OCI-LY3 (cell line): ENCODE measurements around the gene TMEM222.

Experiments
- H2AFZ ChIP-seq: fragments of 200-600, 300-600 bp; shearing (Covaris generic); 2 replicates; pipeline ENCODE4 v1.6.0; 2014; ENCODE audit warnings: antibody characterized with exemption, low read depth, low read length
- H3K27ac ChIP-seq: fragments of 200-600, 300-600 bp; sonication (generic); 2 replicates; pipeline ENCODE4 v1.5.1; 2014; ENCODE audit warnings: mild to moderate bottlenecking, low read length, moderate library complexity, mixed read lengths
- H3K27me3 ChIP-seq: fragments of 200-600, 300-600 bp; sonication (generic); 2 replicates; pipeline ENCODE4 v1.6.1; 2014; ENCODE audit warnings: low read depth, low read length, mixed read lengths
- H3K36me3 ChIP-seq: fragments of 200-600, 300-600 bp; sonication (generic); replicated peaks from 2 replicates; pipeline ENCODE3; 2014; ENCODE audit warnings: low read depth, low read length, mixed read lengths
- H3K4me1 ChIP-seq: fragments of 300-600, 200-600 bp; sonication (generic); 2 replicates; pipeline ENCODE4 v1.6.1; 2014; ENCODE audit warnings: low read length, mixed read lengths
- H3K4me2 ChIP-seq: fragments of 200-600, 300-600 bp; sonication (generic); 2 replicates; pipeline ENCODE4 v1.6.1; 2014; ENCODE audit warnings: low read length, mixed read lengths
- H3K4me3 ChIP-seq: fragments of 300-600, 200-600 bp; sonication (generic); 2 replicates; pipeline ENCODE4 v1.5.1; 2014; ENCODE audit warnings: antibody characterized with exemption, mild to moderate bottlenecking, low read length, moderate library complexity
- H3K79me2 ChIP-seq: fragments of 300-600, 200-600 bp; shearing (Covaris generic); 2 replicates; pipeline ENCODE4 v1.6.1; 2014; ENCODE audit warnings: mild to moderate bottlenecking, low read length, mixed read lengths
- H3K9ac ChIP-seq: fragments of 300-600, 200-600 bp; shearing (Covaris generic); 2 replicates; pipeline ENCODE4 v1.6.0; 2014; ENCODE audit warnings: mild to moderate bottlenecking, low read length, moderate library complexity
- H3K9me3 ChIP-seq: fragments of 200-600, 300-600 bp; shearing (Covaris generic); 2 replicates; pipeline ENCODE4 v1.6.1; 2014; ENCODE audit warnings: low read length, mixed read lengths; ENCODE audit not compliant: insufficient read depth
- H4K20me1 ChIP-seq: fragments of 200-600, 300-600 bp; sonication (generic); 2 replicates; pipeline ENCODE4 v1.6.1; 2016; ENCODE audit warnings: low read length, mixed read lengths; ENCODE audit not compliant: insufficient read depth
- EZH2phosphoT487 ChIP-seq: fragments of 200-600 bp; shearing (Covaris generic); IDR thresholded peaks from 2 replicates; pipeline ENCODE4 v1.6.1; 2018; ENCODE audit warnings: antibody characterized with exemption, mixed run types, low read depth
- TF ChIP-seq, protein P1 (sequence below): fragments of 200-600, 300-600 bp; sonication (generic); IDR thresholded peaks from 2 replicates; pipeline ENCODE4 v1.5.1; 2014; ENCODE audit warnings: antibody characterized with exemption, low read length, low read depth

Gene TMEM222

DNA sequence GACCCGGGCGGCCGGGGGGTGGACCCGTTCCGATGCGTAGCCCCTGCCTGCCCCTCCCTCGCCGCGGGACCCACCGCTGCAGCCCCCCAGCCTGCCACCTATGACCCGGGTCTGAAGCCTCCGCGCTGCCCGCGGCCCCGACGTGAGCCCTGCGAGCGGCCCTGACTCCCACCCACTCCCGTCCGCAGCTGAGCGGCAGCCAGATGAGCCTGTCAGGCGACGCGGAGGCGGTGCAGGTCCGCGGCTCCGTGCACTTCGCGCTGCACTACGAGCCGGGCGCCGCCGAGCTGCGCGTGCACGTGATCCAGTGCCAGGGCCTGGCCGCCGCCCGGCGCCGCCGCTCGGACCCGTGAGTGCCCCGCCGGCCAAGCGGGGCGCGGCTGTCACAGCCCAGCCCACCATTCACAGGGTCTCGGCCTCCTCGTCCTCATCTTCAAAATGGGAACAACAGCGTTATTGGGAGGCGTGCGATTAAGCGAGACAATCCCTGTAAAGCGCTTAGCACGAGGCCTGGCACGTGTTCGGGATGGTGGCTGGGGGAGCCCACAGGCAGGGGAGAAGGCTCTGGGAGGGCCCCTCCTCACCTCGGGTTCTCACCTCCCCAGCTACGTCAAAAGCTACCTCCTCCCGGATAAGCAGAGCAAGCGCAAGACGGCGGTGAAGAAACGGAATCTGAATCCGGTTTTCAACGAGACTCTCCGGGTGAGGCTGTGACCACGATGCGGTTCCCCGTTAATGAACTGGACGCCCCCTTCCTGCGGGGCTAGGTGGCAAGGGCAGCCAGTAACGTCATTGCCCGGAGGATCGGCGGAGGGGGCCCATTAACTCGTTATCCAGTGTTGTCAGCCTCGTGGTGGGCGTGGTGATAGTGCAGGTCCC lies 28.1 kb downstream of the TMEM222 start:
- H3K4me1 ChIP-seq, result no peaks in the 10 kb centered on the region
- H3K4me3 ChIP-seq, result no peak overlapping the region
- H3K27ac ChIP-seq, result no peak overlapping the region
- no peaks in the 10 kb centered on the region for H3K27me3 ChIP-seq
- no peak overlapping the region for H3K4me2 ChIP-seq
- no peaks in the 10 kb centered on the region for H3K36me3 ChIP-seq
- H3K79me2 ChIP-seq, result no peaks in the 10 kb centered on the region
- no peak for TF ChIP-seq EZH2phosphoT487
- TF ChIP-seq, protein P1, sequence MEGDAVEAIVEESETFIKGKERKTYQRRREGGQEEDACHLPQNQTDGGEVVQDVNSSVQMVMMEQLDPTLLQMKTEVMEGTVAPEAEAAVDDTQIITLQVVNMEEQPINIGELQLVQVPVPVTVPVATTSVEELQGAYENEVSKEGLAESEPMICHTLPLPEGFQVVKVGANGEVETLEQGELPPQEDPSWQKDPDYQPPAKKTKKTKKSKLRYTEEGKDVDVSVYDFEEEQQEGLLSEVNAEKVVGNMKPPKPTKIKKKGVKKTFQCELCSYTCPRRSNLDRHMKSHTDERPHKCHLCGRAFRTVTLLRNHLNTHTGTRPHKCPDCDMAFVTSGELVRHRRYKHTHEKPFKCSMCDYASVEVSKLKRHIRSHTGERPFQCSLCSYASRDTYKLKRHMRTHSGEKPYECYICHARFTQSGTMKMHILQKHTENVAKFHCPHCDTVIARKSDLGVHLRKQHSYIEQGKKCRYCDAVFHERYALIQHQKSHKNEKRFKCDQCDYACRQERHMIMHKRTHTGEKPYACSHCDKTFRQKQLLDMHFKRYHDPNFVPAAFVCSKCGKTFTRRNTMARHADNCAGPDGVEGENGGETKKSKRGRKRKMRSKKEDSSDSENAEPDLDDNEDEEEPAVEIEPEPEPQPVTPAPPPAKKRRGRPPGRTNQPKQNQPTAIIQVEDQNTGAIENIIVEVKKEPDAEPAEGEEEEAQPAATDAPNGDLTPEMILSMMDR, result no peak
- no peak overlapping the region for H2AFZ ChIP-seq
- H4K20me1 ChIP-seq, result no peaks in the 10 kb centered on the region
- no peak overlapping the region for H3K9ac ChIP-seq
- H3K9me3 ChIP-seq, result no peaks in the 10 kb centered on the region

DNA sequence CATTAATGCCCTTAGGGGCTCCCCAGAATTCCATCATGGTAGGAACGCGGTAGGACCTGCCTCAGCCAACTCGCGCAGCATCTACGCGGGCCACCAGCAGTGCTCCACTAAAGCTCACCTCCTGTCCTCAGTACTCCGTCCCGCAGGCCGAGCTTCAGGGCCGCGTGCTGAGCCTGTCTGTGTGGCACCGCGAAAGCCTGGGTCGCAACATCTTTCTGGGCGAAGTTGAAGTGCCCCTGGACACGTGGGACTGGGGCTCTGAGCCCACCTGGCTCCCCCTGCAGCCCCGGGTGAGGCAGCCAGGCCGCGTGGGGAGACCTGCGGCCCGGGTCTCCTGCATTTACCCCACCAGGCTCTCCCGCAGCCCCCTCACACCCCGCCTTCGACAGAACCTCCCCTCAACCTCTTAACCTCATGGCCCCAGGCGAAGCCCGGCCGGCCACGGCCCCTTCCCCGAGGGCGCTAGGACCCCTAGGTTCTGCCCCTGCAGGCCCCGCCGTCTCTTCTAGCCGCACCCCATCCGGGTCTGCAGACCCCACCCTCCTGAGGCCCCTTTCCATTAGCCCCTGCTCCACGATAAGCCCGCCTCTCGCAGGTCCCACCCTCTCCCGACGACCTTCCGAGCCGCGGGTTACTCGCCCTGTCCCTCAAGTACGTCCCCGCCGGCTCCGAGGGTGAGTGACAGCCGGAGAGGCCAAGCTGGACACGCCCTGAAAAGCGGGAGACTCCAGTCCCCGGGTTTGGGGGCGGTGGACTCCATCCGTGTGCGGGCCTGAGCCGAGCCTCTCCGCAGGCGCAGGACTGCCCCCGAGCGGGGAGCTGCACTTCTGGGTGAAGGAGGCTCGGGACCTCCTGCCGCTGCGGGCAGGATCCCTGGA lies 28.9 kb downstream of the TMEM222 start:
- Histone ChIP-seq H2AFZ (no peak overlapping the region), H3K9ac (no peak overlapping the region), H3K4me1 (no peaks in the 10 kb centered on the region), H3K27me3 (no peaks in the 10 kb centered on the region), H3K27ac (no peak overlapping the region), H3K9me3 (no peaks in the 10 kb centered on the region), H3K4me3 (no peak overlapping the region), H3K79me2 (no peaks in the 10 kb centered on the region), H3K4me2 (no peak overlapping the region), H3K36me3 (no peaks in the 10 kb centered on the region), H4K20me1 (no peaks in the 10 kb centered on the region)
- no peak for TF ChIP-seq EZH2phosphoT487
- TF ChIP-seq, protein P1, result no peak

DNA sequence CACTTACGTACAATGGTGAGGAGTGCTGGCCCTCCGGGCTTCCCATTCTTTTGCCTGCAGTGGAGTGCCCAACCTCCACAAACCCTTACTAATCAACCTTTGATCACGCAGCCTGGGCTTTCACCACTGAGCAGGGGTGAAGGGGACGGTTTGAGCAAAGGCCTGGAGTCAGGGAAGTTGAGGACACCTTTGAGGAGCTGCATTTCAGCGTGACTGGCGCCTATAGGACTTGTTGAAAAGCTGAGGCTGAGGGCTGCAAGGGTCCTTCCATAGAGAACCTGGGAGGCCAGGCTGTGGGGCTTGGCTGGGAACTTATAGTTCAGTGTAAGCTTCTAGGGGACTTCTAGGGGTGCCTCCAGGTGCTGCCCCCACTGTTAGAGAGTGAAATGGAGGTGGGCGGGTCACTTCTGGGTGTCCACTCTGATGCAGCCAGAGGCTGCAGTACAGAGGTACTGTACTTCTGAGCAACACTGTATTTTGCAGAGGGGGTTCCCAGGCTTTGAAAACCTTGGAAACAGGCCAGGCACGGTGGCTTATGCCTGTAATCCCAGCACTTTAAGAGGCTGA lies 29.7 kb downstream of the TMEM222 start:
- H3K27me3 ChIP-seq, result no peaks in the 10 kb centered on the region
- no peak overlapping the region for H3K4me2 ChIP-seq
- no peaks in the 10 kb centered on the region for H3K9me3 ChIP-seq
- H3K36me3 ChIP-seq, result no peaks in the 10 kb centered on the region
- no peak overlapping the region for H3K27ac ChIP-seq
- TF ChIP-seq EZH2phosphoT487, result no peak
- TF ChIP-seq, protein P1, result no peak
- H3K79me2 ChIP-seq, result no peaks in the 10 kb centered on the region
- peaks cover 5% of the 10 kb centered on the region for H3K4me1 ChIP-seq
- H4K20me1 ChIP-seq, result no peaks in the 10 kb centered on the region
- no peak overlapping the region for H3K4me3 ChIP-seq
- no peak overlapping the region for H3K9ac ChIP-seq
- no peak overlapping the region for H2AFZ ChIP-seq

DNA sequence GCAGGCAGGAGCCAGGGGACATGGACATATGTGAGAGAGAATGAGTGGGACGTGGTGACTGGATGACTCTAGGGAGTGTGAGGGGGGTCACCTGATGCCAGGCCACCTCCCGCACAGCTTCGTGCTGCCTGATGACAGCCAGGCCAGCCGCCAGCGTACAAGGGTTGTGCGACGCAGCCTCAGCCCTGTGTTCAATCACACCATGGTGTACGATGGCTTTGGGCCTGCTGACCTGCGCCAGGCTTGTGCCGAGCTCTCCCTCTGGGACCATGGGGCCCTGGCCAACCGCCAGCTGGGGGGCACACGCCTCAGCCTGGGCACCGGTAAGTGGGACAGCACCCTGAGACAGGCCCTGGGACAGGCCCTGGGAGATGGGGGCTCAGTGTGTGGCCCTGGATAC lies 31.2 kb downstream of the TMEM222 start:
- no peak for TF ChIP-seq EZH2phosphoT487
- TF ChIP-seq, protein P1, result no peak
- Histone ChIP-seq H3K4me3 (no peak overlapping the region), H3K27me3 (no peaks in the 10 kb centered on the region), H3K9me3 (no peaks in the 10 kb centered on the region), H3K9ac (no peak overlapping the region), H3K27ac (no peak overlapping the region), H3K36me3 (no peaks in the 10 kb centered on the region), H2AFZ (no peak overlapping the region), H3K4me1 (peaks cover 16% of the 10 kb centered on the region), H3K4me2 (no peak overlapping the region), H4K20me1 (no peaks in the 10 kb centered on the region), H3K79me2 (no peaks in the 10 kb centered on the region)
